Astrocyte (in vitro differentiated cells and primary cell): ENCODE results near the gene DUSP2. TPM values are rescaled to one million over a fixed set of nuclear protein-coding genes. Genes with fewer than 3 reads are reported as not detected.
A peak's percentile ranks its signal among the peaks of the same experiment; 100 is the strongest.
"Not testable (repeated sequence)": the region's sequence is repeated elsewhere in the genome, so short reads cannot be mapped to it uniquely, and the experiment has no call there.

Source experiments
- DNase-seq: peaks from one replicate; pipeline ENCODE4 v3.0.0-alpha.2; 2010; ENCODE audit warnings: low read depth
- FAIRE-seq: peaks from 2 replicates; lab custom pipeline; 2011; peaks lifted over from hg19 to GRCh38; lab: Jason Lieb, UNC
- H2AFZ ChIP-seq: 2 replicates; pipeline ENCODE4 v1.6.0; 2012; ENCODE audit warnings: low read depth, low read length, inconsistent platforms
- H3K27ac ChIP-seq: 2 replicates; pipeline ENCODE4 v1.5.1; 2011; ENCODE audit warnings: low read depth, low read length, inconsistent platforms
- H3K27me3 ChIP-seq: 2 replicates; pipeline ENCODE4 v1.6.0; 2011; ENCODE audit warnings: low read length, inconsistent platforms; ENCODE audit not compliant: insufficient read depth
- H3K36me3 ChIP-seq: 2 replicates; pipeline ENCODE4 v1.5.1; 2011; ENCODE audit warnings: low read length, inconsistent platforms; ENCODE audit not compliant: insufficient read depth
- H3K4me1 ChIP-seq: 2 replicates; pipeline ENCODE4 v1.5.1; 2011; ENCODE audit warnings: low read length, inconsistent platforms; ENCODE audit not compliant: insufficient read depth
- H3K4me2 ChIP-seq: 2 replicates; pipeline ENCODE4 v1.6.0; 2012; ENCODE audit warnings: low read length, inconsistent platforms
- H3K4me3 ChIP-seq: 2 replicates; pipeline ENCODE4 v1.5.1; 2011; ENCODE audit warnings: low read depth, mild to moderate bottlenecking, low read length, inconsistent platforms; ENCODE audit not compliant: insufficient read depth
- H3K79me2 ChIP-seq: 2 replicates; pipeline ENCODE4 v1.6.0; 2012; ENCODE audit warnings: mild to moderate bottlenecking, low read length, inconsistent platforms; ENCODE audit not compliant: insufficient read depth
- H3K9ac ChIP-seq: 2 replicates; pipeline ENCODE4 v1.6.0; 2012; ENCODE audit warnings: mild to moderate bottlenecking, low read length, inconsistent platforms
- H3K9me3 ChIP-seq: 2 replicates; pipeline ENCODE4 v1.5.1; 2012; ENCODE audit warnings: low read depth, mild to moderate bottlenecking, low read length, inconsistent platforms; ENCODE audit not compliant: insufficient read depth
- H4K20me1 ChIP-seq: 2 replicates; pipeline ENCODE4 v1.6.0; 2012; ENCODE audit warnings: low read length, inconsistent platforms; ENCODE audit not compliant: insufficient read depth
- H3K27ac Mint-ChIP-seq: one replicate; pipeline ENCODE4 v1.8.0; 2021; ENCODE audit warnings: mild to moderate bottlenecking, mixed read lengths; ENCODE audit not compliant: unreplicated experiment
- H3K27me3 Mint-ChIP-seq: one replicate; pipeline ENCODE4 v1.8.0; 2021; ENCODE audit warnings: low read depth, mixed read lengths; ENCODE audit not compliant: unreplicated experiment
- H3K36me3 Mint-ChIP-seq: one replicate; pipeline ENCODE4 v1.8.0; 2021; ENCODE audit warnings: low read depth, mixed read lengths; ENCODE audit not compliant: unreplicated experiment
- H3K4me1 Mint-ChIP-seq: one replicate; pipeline ENCODE4 v1.8.0; 2021; ENCODE audit warnings: low read depth, mixed read lengths; ENCODE audit not compliant: unreplicated experiment
- H3K4me3 Mint-ChIP-seq: one replicate; pipeline ENCODE4 v1.8.0; 2021; ENCODE audit warnings: mild to moderate bottlenecking, moderate library complexity, mixed read lengths; ENCODE audit not compliant: unreplicated experiment
- H3K9me3 Mint-ChIP-seq: one replicate; pipeline ENCODE4 v1.8.0; 2021; ENCODE audit warnings: mild to moderate bottlenecking, mixed read lengths; ENCODE audit not compliant: unreplicated experiment
- CTCF ChIP-seq: IDR thresholded peaks from 2 replicates; pipeline ENCODE4 v1.5.1; 2011; ENCODE audit warnings: low read depth, mild to moderate bottlenecking, inconsistent platforms, low read length, moderate library complexity; ENCODE audit not compliant: insufficient read depth
- EZH2 ChIP-seq: IDR thresholded peaks from 2 replicates; pipeline ENCODE4 v1.6.1; 2012; ENCODE audit warnings: mild to moderate bottlenecking, low read length, inconsistent platforms; ENCODE audit not compliant: insufficient read depth
- total RNA-seq: library from RNA; stranded (reverse); gene quantifications from 2 replicates; pipeline ENCODE4 v1.2.1, GENCODE V29; 2021

Gene DUSP2
- total RNA-seq, 1 donor from 2014 or later = 0.95 TPM

GRCh38 chr2:96143231-96143847, 1.9 kb downstream of the DUSP2 start:
- Mint-ChIP-seq H3K4me3 (peak overlapping the region; percentile 70), H3K36me3 (no peaks in the 10 kb centered on the region), H3K27ac (no peak overlapping the region), H3K9me3 (no peaks in the 10 kb centered on the region), H3K4me1 (peaks cover 3% of the 10 kb centered on the region), H3K27me3 (peaks cover 33% of the 10 kb centered on the region)
- no peak overlapping the region for H2AFZ ChIP-seq
- peaks cover 13% of the 10 kb centered on the region for H4K20me1 ChIP-seq
- no peaks in the 10 kb centered on the region for H3K36me3 ChIP-seq
- H3K4me3 ChIP-seq = no peak overlapping the region
- H3K4me2 ChIP-seq = peak overlapping the region; percentile 88
- FAIRE-seq (no peak), DNase-seq (no peak)
- no peak overlapping the region for H3K27ac ChIP-seq
- no peaks in the 10 kb centered on the region for H3K79me2 ChIP-seq
- peaks cover 37% of the 10 kb centered on the region for H3K4me1 ChIP-seq
- TF ChIP-seq CTCF (no peak), EZH2 (no peak)
- H3K27me3 ChIP-seq = no peaks in the 10 kb centered on the region
- H3K9ac ChIP-seq = no peak overlapping the region
- no peaks in the 10 kb centered on the region for H3K9me3 ChIP-seq

GRCh38 chr2:96142217-96143113, 2.8 kb downstream of the DUSP2 start:
- Mint-ChIP-seq H3K4me1 (no peaks in the 10 kb centered on the region), H3K4me3 (no peak overlapping the region), H3K27me3 (peaks cover 33% of the 10 kb centered on the region), H3K9me3 (no peaks in the 10 kb centered on the region), H3K36me3 (no peaks in the 10 kb centered on the region), H3K27ac (no peak overlapping the region)
- Histone ChIP-seq H3K9ac (no peak overlapping the region), H3K4me1 (peaks cover 30% of the 10 kb centered on the region), H3K27me3 (no peaks in the 10 kb centered on the region), H3K79me2 (no peaks in the 10 kb centered on the region), H3K36me3 (no peaks in the 10 kb centered on the region), H2AFZ (no peak overlapping the region), H3K27ac (no peak overlapping the region), H3K4me2 (no peak overlapping the region), H3K4me3 (no peak overlapping the region), H3K9me3 (no peaks in the 10 kb centered on the region), H4K20me1 (peaks cover 13% of the 10 kb centered on the region)
- DNase-seq (no peak), FAIRE-seq (no peak)
- no peak for TF ChIP-seq EZH2
- no peak for TF ChIP-seq CTCF

- not testable (repeated sequence) for H3K4me2 ChIP-seq, H3K27me3 ChIP-seq, FAIRE-seq, H3K36me3 Mint-ChIP-seq, H3K4me3 ChIP-seq, H3K9ac ChIP-seq, H3K4me1 Mint-ChIP-seq, H2AFZ ChIP-seq, H3K79me2 ChIP-seq, H3K9me3 Mint-ChIP-seq, H3K9me3 ChIP-seq, H3K27ac Mint-ChIP-seq, DNase-seq, H3K36me3 ChIP-seq, H3K4me3 Mint-ChIP-seq, H3K27ac ChIP-seq
- H3K27me3 Mint-ChIP-seq = peaks cover 24% of the 10 kb centered on the region
- H4K20me1 ChIP-seq = peaks cover 13% of the 10 kb centered on the region
- peaks cover 21% of the 10 kb centered on the region for H3K4me1 ChIP-seq
These were observed 3.6 kb downstream of the DUSP2 start for GRCh38 chr2:96141624-96141967.
